ENCODE measurements around the gene ZNF783.

The ZNF783 gene

DNA sequence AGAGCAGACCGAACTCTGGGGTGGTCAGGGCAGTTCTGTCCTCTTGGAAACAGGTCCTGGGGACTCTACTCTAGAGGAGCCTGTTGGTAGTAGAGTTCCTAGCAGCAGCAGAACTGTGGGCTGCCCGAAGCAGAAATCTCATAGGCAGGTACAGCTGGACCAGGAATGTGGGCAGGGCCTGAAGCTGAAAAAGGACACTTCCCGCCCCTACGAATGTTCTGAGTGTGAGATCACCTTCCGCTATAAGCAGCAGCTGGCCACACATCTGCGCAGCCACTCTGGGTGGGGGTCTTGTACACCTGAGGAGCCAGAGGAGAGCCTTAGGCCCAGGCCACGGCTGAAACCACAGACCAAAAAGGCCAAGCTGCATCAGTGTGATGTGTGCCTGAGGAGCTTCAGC, 8.3 kb upstream of the ZNF783 start:
- DNase-seq (ENCODE audit: insufficient read length, low spot score), result no peak
- no peak for FAIRE-seq
- TF ChIP-seq, protein P1, sequence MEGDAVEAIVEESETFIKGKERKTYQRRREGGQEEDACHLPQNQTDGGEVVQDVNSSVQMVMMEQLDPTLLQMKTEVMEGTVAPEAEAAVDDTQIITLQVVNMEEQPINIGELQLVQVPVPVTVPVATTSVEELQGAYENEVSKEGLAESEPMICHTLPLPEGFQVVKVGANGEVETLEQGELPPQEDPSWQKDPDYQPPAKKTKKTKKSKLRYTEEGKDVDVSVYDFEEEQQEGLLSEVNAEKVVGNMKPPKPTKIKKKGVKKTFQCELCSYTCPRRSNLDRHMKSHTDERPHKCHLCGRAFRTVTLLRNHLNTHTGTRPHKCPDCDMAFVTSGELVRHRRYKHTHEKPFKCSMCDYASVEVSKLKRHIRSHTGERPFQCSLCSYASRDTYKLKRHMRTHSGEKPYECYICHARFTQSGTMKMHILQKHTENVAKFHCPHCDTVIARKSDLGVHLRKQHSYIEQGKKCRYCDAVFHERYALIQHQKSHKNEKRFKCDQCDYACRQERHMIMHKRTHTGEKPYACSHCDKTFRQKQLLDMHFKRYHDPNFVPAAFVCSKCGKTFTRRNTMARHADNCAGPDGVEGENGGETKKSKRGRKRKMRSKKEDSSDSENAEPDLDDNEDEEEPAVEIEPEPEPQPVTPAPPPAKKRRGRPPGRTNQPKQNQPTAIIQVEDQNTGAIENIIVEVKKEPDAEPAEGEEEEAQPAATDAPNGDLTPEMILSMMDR (IDR thresholded peaks at IDR 0.05; ENCODE audit: insufficient read depth, missing control alignments), result no peak

DNA sequence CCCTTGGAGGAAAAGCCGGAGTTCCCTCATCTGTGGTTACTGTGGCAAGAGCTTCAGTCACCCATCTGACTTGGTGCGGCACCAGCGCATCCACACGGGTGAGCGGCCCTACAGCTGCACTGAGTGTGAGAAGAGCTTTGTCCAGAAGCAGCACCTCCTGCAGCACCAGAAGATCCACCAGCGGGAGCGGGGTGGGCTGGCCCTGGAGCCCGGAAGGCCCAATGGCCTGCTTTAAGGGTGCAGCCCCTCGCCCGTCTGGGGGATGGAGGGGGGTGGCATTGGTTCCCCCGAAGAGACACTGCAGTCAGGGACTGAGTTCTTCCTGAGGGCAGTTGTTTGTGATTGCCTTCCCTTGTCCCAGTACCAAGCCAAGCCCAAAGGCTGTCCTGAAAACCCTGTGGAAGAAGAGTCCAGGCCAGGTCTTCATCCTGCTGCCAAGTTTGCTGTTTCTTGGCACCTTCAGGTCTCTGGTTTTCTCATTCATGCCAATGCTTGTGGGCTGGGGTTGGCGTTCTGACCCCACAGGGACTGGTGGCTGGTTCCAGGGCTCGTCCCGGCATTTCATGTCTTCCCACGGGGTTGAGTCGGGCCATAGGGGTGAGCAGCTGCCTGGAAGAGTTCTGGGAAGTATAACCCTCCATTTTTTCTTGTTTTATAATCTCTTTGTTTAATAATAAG, 7.7 kb upstream of the ZNF783 start:
- TF ChIP-seq, protein P1 (IDR thresholded peaks at IDR 0.05; ENCODE audit: insufficient read depth, missing control alignments), result no peak
- no peak for FAIRE-seq
- DNase-seq (ENCODE audit: insufficient read length, low spot score), result no peak

DNA sequence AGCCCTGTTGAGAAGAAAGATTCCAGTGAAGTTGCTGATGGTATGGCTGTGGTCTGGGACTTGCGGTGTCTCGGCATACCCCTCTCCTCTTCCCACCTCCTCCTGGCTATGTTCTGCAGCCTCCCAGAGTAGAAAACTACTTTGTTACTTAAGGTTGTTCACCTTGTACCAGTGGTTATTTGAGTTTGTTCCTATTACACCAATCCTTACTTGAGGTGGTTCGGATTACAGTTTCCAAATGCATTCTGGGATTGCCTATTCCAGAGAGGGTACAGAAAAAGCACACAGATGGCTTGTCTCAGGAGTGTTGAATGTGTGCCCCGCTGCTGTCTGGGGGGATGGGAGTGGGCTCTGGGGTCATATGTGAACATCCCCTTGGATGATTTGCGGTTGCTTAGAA, 6.8 kb upstream of the ZNF783 start:
- DNase-seq (ENCODE audit: insufficient read length, low spot score), result no peak
- TF ChIP-seq, protein P1 (IDR thresholded peaks at IDR 0.05; ENCODE audit: insufficient read depth, missing control alignments), result no peak
- FAIRE-seq, result no peak

DNA sequence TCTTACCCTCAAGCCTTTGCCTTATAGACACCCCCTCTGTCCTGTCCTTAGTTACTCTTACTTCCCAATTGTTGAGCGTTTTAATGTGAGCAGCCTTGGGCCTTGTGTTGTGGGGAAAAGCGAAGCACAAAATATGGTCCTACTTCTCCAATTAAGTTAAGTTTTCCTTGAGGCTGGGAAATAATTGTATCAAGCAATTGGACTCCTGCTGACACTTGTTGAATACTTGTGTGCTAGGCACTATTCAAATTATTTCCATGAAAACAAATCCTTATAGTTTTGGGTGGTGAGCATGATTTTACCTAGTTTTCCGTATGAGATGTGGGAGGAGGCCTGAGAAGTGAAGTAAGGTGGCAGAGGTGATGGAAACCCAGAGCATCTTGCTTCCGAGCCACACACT, 5.4 kb upstream of the ZNF783 start:
- TF ChIP-seq, protein P1 (IDR thresholded peaks at IDR 0.05; ENCODE audit: insufficient read depth, missing control alignments), result no peak
- no peak for DNase-seq (ENCODE audit: insufficient read length, low spot score)
- no peak for FAIRE-seq

DNA sequence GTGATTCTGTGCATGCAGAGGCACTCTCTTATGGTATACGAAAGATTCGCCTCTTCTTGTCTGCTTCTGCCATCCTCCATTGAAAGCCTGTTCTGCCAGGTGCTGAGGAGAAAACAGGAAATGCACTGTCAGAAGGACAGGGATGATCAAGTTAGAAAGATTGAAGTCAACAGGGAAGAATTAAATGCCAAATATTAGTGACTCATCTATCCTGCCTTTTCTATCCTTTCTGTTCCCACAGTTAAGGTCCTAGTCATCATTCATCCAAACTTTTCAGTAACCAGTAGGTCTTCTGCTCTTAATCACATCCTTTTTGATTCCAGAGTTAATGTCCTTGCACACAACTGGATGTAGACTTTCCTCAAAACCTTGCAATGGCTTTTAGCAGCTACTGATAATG, 4.8 kb upstream of the ZNF783 start:
- TF ChIP-seq, protein P1 (IDR thresholded peaks at IDR 0.05; ENCODE audit: insufficient read depth, missing control alignments), result no peak
- DNase-seq (ENCODE audit: insufficient read length, low spot score) (no peak), FAIRE-seq (no peak)

DNA sequence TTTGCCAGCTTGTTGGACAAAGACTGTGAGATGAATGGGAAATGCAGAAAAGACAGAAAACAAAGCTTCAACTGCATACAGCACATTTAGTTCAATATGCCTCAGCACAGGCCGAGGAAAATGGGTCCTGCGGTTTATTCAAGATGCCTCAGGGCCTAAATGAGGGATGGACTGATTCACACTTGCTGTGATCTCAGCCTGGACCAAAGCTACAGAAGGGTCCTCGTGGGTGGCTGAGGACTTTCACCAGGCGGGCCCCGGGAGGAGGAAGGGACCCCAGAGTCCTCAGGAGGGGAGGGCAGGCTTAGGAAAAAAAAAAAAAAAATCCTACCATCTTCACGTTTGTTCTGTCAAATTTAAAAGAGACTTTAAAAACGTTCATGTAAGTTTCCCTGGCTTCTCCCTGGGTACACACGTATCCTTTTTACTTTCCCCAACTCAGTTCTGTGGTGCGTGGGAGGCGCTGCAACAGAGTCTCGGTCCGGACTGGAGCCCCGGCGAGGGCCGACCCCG, 624 bp upstream of the ZNF783 start:
- DNase-seq (ENCODE audit: insufficient read length, low spot score), result no peak
- no peak for FAIRE-seq
- TF ChIP-seq, protein P1 (IDR thresholded peaks at IDR 0.05; ENCODE audit: insufficient read depth, missing control alignments), result no peak

DNA sequence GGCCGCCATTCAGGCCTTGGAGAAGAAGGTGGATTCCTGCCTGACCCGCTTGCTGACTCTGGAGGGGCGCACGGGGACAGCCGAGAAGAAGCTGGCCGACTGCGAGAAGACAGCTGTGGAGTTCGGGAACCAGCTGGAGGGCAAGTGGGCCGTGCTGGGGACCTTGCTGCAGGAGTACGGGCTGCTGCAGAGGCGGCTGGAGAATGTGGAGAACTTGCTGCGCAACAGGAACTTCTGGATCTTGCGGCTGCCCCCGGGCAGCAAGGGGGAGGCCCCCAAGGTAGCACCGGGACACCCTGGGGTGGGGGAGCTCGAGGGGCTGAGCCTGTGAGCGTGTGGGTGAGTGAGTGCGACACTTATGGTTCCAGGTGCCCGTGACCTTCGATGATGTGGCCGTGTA, 4.5 kb downstream of the ZNF783 start:
- DNase-seq (ENCODE audit: insufficient read length, low spot score) (no peak), FAIRE-seq (no peak)
- TF ChIP-seq, protein P1 (IDR thresholded peaks at IDR 0.05; ENCODE audit: insufficient read depth, missing control alignments), result no peak

Data from D721Med (cell line).